HG03575 (cell line): ENCODE data around the gene COQ10A.
A peak's percentile ranks its signal among the peaks of the same experiment; 100 is the strongest.

Source experiments
- ATAC-seq: cut with Tn5 transposase; IDR thresholded peaks from one replicate; pipeline ENCODE4 v1.9.1; 2021; ENCODE audit not compliant: unreplicated experiment, insufficient number of reproducible peaks, low FRiP score; ENCODE audit errors: extremely low read depth

Gene COQ10A

DNA sequence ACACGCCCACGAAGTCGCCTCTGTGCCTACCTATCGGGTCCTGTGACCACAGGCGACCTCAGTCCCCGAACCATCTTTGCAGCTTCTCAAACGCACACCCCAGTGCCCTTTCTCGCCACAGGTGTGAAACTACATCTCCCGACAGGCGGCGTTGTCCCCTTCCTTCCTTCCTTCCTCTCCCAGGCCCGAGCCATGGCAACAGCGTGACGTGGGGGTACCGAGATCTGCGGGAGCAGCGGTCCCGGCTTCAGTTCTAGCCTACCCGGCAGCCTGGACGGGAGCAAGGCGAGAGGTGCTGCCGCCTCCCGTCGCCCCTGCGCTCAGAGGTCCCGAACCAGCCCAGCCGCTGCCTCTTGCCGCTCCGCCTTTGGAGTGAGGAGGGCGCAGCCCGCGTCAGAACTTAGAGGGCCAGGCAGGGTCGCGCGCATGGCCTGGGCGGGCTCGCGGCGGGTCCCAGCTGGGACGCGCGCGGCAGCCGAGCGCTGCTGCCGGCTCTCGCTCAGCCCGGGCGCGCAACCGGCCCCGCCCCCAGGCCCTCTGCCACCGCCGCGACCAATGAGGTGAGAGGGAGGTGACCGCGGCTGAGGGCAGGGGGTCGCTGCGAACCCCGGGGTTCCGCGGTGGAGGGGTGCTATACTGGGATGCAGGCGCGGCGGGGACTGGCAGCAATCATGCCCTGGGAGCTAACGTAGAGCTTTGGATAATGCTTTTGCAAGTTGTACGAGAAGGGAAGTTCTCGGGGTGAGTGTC lies at the start of gene COQ10A:
TSS of gene COQ10A (plus strand) at position 250 of the 750 bp plus-strand sequence. CDS start at position 427, 177 bp downstream.
- no peak for ATAC-seq

DNA sequence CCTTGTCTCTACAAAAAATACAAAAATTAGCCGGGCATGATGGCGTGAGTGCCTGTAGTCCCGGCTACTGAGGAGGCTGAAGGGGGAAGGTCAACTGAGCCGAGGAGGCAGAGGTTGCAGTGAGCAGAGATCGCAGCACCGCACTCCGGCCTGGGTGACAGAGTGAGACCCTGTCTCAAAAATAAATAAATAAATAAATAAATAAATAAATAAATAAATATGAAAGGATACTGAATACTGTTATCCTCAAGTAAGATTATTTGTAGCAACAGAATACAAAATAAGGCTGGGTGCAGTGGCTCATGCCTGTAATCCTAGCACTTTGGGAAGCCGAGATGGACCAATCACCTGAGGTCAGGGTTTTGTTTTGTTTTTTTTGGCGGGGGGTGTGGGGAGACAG lies 46.9 kb upstream of the COQ10A start:
- no peak for ATAC-seq

DNA sequence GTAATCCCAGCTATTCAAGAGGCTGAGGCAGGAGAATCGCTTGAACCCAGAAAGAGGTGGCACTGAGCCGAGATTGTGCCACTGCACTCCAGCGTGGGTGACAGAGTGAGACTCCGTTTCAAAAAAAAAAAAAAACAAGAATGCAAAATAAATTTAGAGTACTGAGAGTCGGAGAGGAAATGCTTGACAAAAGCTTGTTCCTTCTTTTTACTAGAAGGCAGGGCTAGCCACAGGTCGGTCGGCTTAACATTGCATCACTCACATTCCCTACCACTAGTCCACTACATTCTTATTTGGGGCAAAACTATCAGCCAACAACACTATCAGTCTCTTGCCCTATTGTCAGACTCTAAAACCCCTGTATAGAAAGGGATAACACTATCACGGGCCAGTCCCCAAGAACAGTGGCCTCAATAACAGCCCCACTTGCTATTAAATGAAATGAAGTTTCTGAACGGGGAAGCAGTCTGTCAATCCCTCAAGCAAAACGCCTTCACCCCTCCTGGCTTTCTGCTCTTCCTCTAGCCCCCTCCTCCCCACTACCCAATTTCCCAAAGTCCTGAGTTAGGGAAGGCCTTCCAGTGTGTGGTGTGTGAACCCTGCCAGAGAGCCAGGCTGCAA lies 46.0 kb upstream of the COQ10A start:
- no peak for ATAC-seq

DNA sequence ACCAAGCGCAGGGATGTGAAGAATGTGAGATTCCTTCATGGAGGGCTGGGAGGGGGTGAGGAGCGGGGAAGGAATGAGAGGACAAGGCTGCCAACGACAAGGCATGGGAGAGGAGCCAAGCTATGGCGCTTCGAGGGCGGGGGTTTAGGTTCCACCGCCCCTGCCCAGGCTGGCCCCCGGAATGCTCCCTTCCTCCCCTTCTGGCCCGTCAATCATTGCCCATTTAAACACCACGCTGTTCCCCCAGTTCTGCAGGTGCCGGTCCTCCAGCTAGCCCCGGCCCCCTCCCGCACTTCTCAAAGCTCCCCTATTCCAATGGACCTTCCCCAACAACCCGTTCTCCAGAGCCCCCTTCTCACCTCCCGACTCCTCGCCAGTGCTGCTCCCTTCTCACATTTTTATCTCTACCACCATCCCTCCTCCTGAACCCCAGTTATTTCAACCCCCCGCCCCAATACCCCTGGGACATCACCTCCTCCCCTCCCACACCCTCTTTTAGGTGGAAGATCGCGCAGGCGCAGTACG lies 45.4 kb upstream of the COQ10A start:
- no peak for ATAC-seq

DNA sequence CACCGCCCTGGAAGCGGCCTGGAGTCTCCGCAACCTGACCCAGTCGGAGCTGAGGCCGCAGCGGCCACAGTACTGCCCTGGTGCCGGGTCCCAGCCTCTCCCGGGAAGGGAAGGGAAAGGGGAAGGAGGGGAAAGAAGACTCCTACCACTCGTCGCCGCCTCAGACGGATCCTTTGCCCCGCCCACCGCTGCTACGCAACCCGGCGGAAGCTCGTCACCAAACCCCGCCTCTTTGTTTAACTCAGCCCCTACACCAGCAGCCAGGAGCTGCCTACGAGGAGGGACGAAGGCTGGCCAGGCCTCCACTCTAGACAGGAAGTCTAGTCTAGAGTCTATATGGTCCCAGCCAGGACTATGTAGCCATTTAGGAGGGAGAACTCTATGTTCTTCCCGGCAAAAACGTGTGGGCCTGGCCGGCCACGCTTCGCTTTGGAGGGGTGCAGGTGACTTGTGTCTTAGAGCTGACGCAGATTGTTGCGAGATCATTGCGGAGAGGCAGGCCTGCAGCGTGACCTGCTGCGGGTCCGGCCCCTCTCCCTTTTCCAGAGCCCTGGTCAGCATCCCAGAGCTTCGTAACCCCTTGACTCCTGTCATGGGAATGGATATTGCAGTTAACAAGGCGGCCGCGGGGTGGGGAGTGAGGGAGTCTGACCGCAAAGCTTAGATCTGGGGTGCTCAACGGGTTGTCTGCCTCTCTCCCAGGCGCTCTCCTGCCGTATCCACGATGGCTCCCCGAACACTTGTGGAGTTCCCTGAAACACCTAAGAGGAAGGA lies 44.8 kb upstream of the COQ10A start, which contains the start of gene RNF41:
TSS of gene RNF41 (minus strand) at position 166 of the 774 bp plus-strand sequence. CDS start 7,875 bp downstream, outside the sequence.
- peak; percentile 58 for ATAC-seq

DNA sequence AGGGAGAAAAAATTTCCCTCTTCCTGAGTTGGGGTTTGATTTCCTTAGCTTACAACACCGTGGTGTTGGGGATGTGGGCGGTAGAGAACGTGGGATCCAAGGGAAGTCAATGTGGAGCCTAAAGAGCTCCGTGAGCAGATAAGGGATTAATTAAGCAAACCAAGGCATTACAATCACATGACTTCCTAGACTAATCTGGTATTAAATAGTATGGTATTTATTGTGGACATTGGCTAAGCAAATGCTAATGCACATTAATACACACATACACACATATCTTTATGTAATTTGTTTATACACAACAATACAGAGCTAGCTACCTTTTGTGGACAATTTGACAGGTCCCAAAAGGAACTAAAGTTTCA lies 44.2 kb upstream of the COQ10A start:
- ATAC-seq, result no peak

DNA sequence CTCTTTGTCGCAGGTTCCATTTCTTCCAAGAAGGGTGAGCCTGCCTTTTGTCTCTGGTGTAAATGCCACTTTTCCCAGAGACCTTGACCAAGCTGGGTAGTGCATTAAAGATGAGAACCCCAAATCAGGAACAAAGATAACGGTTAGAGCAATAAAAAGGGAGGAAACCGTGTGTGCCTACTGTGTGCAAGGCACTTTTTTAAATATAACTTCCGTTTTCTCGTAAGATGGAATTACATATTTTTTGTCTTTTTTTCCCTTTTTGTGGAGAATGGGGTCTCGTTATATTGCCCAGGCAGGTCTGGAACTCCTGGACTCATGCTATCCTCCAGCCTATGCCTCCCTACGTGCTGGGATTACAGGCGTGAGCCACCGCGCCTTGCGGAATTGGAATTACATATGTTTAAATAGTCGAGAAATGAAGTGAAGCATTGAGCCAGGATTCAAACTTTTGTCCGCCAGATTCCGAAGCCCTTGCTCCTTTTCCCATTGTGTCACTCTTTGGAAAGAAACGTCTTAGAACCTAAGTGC lies 43.1 kb upstream of the COQ10A start:
- ATAC-seq, result no peak

DNA sequence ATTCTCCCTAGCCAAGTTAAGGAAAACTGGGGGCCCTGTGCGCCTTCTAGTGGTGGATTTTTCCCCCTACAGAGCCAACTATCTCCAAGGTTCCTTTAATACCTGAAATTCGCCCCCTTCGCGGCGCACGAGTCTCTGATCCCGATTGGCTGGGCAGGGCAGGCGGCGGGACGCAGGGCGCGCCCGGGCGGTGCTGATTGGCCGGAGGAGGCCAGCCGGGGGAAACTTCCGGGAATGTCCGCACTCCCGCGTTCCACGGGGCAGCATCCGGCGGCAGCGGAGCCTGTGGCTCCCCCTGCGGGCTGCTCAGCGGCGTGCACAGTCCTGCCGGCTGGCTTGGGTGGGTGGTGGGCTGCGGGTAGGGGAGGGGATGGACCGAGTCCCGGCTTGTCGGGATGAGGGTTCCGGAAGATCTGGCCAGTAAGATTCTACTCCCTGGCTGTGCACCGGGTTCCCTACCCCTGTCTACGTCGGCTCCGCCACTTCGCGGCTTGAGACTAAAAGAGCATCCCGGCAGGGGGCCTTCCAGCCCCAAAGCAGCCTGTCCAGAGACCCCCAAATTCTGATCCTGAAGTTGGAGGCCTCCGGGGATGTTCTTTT lies 42.5 kb upstream of the COQ10A start, which contains the start of gene NABP2:
TSS of gene NABP2 (plus strand) at position 241 of the 600 bp plus-strand sequence. CDS start 515 bp downstream, outside the sequence.
- peak; percentile 51 for ATAC-seq

DNA sequence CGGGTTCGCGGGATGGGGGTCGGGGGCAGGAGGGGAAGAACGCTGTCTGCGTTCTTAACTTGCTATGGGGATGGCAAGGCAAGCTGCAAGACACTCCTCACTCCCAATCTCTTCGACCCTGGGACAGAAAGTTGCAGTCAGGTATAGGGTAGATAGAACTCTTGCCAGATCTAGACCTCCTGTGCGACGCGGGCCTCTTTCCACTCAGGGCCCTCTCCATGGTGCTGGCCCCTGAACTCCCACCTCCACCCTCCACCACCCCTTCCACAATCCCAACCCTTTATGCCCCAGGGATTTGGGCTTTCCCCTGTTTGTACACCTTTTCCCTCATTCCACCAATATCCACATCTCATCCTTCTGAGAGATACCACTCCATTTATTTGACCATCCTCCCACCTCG lies 41.8 kb upstream of the COQ10A start:
- no peak for ATAC-seq

DNA sequence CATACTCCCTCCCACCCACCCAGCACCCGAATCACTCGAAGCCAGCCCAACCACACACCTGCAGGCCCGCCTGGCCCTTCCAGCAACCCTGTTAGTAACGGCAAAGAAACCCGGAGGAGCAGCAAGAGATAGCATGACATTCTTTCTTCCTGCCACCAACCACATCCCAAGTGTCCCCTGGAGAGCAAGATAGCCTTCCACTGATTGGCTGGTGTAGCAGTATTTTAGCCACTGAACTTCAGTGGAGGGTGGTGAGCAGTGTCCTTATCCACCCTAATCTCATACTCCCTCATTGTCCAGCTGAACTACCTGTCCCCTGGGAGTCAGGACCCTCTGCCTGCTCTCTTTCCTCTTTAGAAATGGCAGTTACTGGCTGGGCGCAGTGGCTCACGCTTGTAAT lies 37.7 kb upstream of the COQ10A start:
- no peak for ATAC-seq

DNA sequence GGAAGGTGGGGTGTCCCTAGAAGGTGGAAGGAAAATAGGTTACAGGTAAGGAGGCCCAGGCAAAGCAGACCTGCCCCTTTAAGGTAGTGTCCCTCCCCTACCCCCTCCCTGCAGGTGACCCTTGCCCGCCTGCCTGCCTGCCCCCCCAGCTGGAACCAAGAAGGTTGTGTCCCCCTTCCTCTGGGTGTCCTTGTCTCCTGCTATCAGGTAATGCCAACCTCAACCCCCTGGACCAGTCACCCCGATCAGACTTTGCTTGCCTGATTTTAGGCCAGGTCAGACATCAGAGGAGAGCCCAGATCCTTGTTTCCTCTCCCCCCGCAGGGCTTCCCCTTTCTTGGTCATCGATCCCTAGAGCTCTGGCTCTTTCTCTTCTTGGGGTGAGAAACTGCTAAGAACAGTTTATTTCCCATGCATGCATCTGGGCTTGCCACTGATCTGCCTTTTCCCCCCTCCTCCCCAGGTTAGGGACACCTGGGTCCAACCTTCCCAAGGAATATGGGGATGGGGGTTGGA lies 36.8 kb upstream of the COQ10A start, which contains the start of gene SLC39A5:
TSS of gene SLC39A5 (plus strand) at position 136 of the 516 bp plus-strand sequence. CDS start 1,224 bp downstream, outside the sequence.
- ATAC-seq, result no peak

DNA sequence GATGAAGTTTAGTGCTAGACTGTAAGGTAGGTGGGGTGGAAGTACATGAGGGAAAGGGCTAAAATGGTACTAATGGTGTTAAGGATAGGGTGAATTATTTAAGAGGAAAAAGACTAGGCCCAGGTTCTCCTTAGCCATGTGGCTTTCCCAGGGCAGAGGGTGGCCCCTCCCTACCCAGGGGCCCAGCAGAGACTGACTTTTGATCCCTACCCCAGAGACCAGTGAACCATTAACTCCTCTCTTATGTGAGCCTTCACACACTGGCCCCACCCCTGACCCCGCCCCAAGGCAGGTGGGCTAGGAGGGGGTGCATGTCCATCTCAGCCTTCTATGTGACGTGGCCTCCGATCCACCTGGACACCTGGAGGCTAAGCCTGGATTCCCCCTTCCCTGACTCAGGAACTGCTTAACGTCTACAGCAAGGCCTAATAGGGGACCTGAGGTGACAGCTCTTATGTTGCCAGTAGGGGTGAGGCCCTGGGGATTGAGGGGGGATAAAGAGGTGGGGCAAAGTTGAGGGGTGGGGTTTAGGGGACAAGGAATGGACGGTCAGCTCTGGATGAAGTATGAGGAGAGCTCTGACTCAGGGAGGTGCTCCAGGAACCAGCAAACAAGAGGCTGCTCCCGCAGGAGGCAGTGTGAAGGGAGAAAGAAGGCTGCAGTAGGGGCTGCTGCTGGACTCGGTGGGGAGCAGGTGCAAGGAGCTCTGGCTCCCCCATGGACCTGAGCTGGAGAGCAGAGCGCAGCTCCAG lies 36.1 kb upstream of the COQ10A start:
- no peak for ATAC-seq

DNA sequence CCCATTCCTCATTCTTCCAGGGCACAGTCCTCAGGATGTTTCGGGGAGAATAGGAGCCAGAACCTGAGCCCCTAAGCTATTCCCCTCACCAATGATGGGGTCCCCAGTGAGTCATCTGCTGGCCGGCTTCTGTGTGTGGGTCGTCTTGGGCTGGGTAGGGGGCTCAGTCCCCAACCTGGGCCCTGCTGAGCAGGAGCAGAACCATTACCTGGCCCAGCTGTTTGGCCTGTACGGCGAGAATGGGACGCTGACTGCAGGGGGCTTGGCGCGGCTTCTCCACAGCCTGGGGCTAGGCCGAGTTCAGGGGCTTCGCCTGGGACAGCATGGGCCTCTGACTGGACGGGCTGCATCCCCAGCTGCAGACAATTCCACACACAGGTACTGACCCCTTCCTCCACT lies 35.6 kb upstream of the COQ10A start:
- ATAC-seq, result no peak

DNA sequence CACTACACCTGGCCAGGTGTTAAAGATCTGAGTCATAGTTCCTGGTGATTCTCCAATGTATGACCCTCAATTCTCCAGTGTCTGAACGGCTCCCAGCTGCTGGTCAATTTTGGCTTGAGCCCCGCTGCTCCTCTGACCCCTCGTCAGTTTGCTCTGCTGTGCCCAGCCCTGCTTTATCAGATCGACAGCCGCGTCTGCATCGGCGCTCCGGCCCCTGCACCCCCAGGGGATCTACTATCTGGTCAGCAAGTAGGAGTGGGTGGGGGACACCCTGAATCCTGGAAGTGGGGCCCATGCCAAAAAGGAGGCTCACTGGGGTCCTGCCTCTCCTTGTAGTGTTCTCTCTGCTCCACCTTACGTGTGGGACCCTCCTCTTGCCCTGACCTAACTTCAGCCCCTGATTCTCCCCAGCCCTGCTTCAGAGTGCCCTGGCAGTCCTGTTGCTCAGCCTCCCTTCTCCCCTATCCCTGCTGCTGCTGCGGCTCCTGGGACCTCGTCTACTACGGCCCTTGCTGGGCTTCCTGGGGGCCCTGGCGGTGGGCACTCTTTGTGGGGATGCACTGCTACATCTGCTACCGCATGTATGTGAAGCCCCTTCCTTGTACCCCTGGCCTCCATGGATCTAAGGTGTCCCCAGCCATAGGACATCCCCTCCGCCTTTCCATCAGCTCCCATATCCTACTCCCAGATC lies 31.9 kb upstream of the COQ10A start:
- ATAC-seq, result no peak

DNA sequence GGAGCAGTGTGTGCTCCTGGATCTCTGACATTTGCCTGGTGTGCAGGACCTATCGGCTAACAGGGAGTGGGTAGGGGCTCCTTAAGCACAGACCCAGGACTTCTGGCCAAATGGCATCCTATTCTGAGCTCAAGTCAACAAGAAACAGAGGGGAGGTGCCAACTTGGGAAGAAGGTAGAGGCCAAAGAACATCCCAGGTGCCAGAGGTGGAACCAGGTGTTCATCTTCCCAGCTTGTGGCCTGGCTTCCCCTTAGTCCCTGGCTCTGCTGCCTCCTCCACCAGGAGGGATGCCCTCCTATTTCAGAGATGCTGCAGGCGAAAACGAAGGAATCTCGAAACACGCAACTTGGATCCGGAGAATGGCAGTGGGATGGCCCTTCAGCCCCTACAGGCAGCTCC lies 30.7 kb upstream of the COQ10A start:
- no peak for ATAC-seq

DNA sequence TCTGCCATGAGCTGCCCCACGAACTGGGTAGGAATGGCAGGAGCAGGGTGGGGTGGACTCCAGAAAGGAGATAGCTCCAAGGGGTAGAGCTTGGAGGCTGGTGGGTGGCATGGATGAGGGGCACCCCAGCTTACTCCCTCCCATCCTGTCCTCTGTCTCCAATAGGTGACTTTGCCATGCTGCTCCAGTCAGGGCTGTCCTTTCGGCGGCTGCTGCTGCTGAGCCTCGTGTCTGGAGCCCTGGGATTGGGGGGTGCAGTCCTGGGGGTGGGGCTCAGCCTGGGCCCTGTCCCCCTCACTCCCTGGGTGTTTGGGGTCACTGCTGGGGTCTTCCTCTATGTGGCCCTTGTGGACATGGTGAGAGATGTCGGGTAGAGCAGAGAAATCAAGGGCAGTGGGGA lies 29.8 kb upstream of the COQ10A start:
- ATAC-seq, result no peak

DNA sequence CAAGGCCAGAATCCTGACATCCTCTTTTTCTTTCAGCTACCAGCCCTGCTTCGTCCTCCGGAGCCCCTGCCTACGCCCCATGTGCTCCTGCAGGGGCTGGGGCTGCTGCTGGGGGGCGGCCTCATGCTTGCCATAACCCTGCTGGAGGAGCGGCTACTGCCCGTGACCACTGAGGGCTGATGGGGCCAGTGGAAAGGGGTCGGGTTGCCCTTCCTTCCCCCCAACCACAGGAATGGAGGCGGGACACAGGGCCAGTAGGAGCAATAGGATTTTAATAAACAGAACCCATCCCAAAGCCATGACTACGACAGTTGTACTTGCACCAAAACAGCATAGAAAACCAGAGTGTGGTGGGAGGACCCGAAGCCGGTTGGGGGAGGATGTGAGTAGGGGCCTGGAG lies 29.2 kb upstream of the COQ10A start:
- no peak for ATAC-seq
